ENCODE results near the gene CCDC102B. TPM values are rescaled to one million over a fixed set of nuclear protein-coding genes. Genes with fewer than 3 reads are reported as not detected.
A peak's percentile ranks its signal among the peaks of the same experiment; 100 is the strongest.

The CCDC102B gene
- total RNA-seq, 1 experiment from 2014 or later = 2.4 TPM

GRCh38 chr18:68937029-68937599 lies 139.2 kb downstream of the CCDC102B start:
- Histone ChIP-seq H3F3A (ENCODE audit: low read length, unreplicated experiment) (no peaks in the 10 kb centered on the region), H3K27ac (ENCODE audit: low read length) (no peak overlapping the region), H3K79me2 (ENCODE audit: low read length) (no peaks in the 10 kb centered on the region), H3K9me3 (ENCODE audit: low read length) (no peaks in the 10 kb centered on the region), H3K9ac (ENCODE audit: low read length) (no peak overlapping the region), H2AFZ (ENCODE audit: low read length) (no peak overlapping the region), H3K27me3 (ENCODE audit: low read length) (no peaks in the 10 kb centered on the region), H3K9me2 (replicated peaks; ENCODE audit: low read length) (no peaks in the 10 kb centered on the region), H3K4me2 (ENCODE audit: low read length) (no peak overlapping the region), H3K4me1 (ENCODE audit: insufficient read depth, low read length) (peaks cover 13% of the 10 kb centered on the region), H3K36me3 (ENCODE audit: low read depth, low read length) (no peaks in the 10 kb centered on the region), H4K20me1 (ENCODE audit: low read length) (no peaks in the 10 kb centered on the region), H3K4me3 (ENCODE audit: low read length) (no peak overlapping the region)
- ChIA-PET CTCF (no interaction called here), POLR2A (ENCODE audit: unreplicated experiment) (no interaction called here)
- DNase-seq = no peak
- intact Hi-C loops (cut with micrococcal nuclease) = no loop called here
- no TSS peak for BruUV-seq (replicated peaks)
- ATAC-seq = no peak
- no peak for TF ChIP-seq EZH2 (IDR thresholded peaks at IDR 0.05; ENCODE audit: low read length, unreplicated experiment)
- no peak for TF ChIP-seq CTCF (conservative IDR thresholded peaks at IDR 0.05; ENCODE audit: low read depth, low read length)
- no peak for TF ChIP-seq EZH2phosphoT487 (IDR thresholded peaks at IDR 0.05; ENCODE audit: borderline replicate concordance, low read length)

GRCh38 chr18:68940039-68940438 lies 142.2 kb downstream of the CCDC102B start:
- H3K4me1 ChIP-seq (ENCODE audit: insufficient read depth, low read length) = peaks cover 13% of the 10 kb centered on the region
- BruUV-seq (replicated peaks) = no TSS peak

More at GRCh38 chr18:68940039-68940438, 142.2 kb downstream of the CCDC102B start:
- Histone ChIP-seq H3K9me3 (ENCODE audit: low read length) (no peaks in the 10 kb centered on the region), H3K4me2 (ENCODE audit: low read length) (0 out of 2 replicates have a peak overlapping the region, but pooled peaks have one; percentile 12), H3K27ac (ENCODE audit: low read length) (no peak overlapping the region), H3K27me3 (ENCODE audit: low read length) (no peaks in the 10 kb centered on the region), H3K4me3 (ENCODE audit: low read length) (no peak overlapping the region), H4K20me1 (ENCODE audit: low read length) (no peaks in the 10 kb centered on the region), H3K36me3 (ENCODE audit: low read depth, low read length) (no peaks in the 10 kb centered on the region), H3F3A (ENCODE audit: low read length, unreplicated experiment) (no peaks in the 10 kb centered on the region), H2AFZ (ENCODE audit: low read length) (no peak overlapping the region), H3K79me2 (ENCODE audit: low read length) (no peaks in the 10 kb centered on the region), H3K9ac (ENCODE audit: low read length) (no peak overlapping the region), H3K9me2 (replicated peaks; ENCODE audit: low read length) (no peaks in the 10 kb centered on the region)
- TF ChIP-seq EZH2 (IDR thresholded peaks at IDR 0.05; ENCODE audit: low read length, unreplicated experiment) (no peak), EZH2phosphoT487 (IDR thresholded peaks at IDR 0.05; ENCODE audit: borderline replicate concordance, low read length) (no peak), CTCF (conservative IDR thresholded peaks at IDR 0.05; ENCODE audit: low read depth, low read length) (no peak)
- intact Hi-C loops (cut with micrococcal nuclease) = no loop called here
- ChIA-PET CTCF (no interaction called here), POLR2A (ENCODE audit: unreplicated experiment) (no interaction called here)
- DNase-seq = no peak
- no peak; the same call in 1 of the 2 replicates for ATAC-seq
